ENCODE results near the gene AFF2.

The AFF2 gene

GRCh38 chrX:148658115-148658730, 157.8 kb downstream of the AFF2 start:
- no peak overlapping the region for H2BK12ac ChIP-seq (ENCODE audit: low read length)
- H2AFZ ChIP-seq (ENCODE audit: low read length), result no peak overlapping the region
- WGBS, 2 donors (ENCODE audit: extremely low coverage in 2 of 2, insufficient read length in 2 of 2, insufficient replicate concordance in 1 of 2), result no CpG with 5 or more reads among the region's 4 CpGs
- H3K23ac ChIP-seq (ENCODE audit: low read depth, low read length, poor library complexity), result no peak overlapping the region
- H2BK120ac ChIP-seq (ENCODE audit: low read depth, low read length), result no peak overlapping the region
- H3K79me1 ChIP-seq (ENCODE audit: low read depth, low read length), result no peaks in the 10 kb centered on the region
- no peak overlapping the region for H3K9ac ChIP-seq (ENCODE audit: low read depth, low read length, poor library complexity)
- no peak for DNase-seq (ENCODE audit: low spot score)
- no peaks in the 10 kb centered on the region for H3K4me1 ChIP-seq (ENCODE audit: control insufficient read depth in 2 of 2, insufficient read depth in 1 of 2, low read depth in 1 of 2, low read length in 2 of 2)
- H2AK5ac ChIP-seq (ENCODE audit: low read depth, low read length), result no peak overlapping the region
- no peak overlapping the region for H4K91ac ChIP-seq (ENCODE audit: low read depth, low read length, poor library complexity)
- H3K14ac ChIP-seq (ENCODE audit: low read length), result no peak overlapping the region
- no peak overlapping the region for H4K8ac ChIP-seq (ENCODE audit: low read depth, low read length)
- no peaks in the 10 kb centered on the region for H3K27me3 ChIP-seq (ENCODE audit: control insufficient read depth in 3 of 3, insufficient read depth in 3 of 3, low read depth in 1 of 3, low read length in 3 of 3)
- no peak overlapping the region for H3K18ac ChIP-seq (ENCODE audit: low read length)
- H3K36me3 ChIP-seq (replicated peaks in 1 of 2; ENCODE audit: control insufficient read depth in 2 of 2, insufficient read depth in 2 of 2, low read length in 2 of 2), result no peaks in the 10 kb centered on the region
- H3K4ac ChIP-seq (ENCODE audit: low read length), result no peak overlapping the region
- H3K9me3 ChIP-seq (replicated peaks in 1 of 2; ENCODE audit: control insufficient read depth in 2 of 2, insufficient read depth in 1 of 2, low read depth in 1 of 2, low read length in 2 of 2), result peaks cover 0 to 1% of the 10 kb centered on the region in 2 donors
- H3K27ac ChIP-seq (replicated peaks; ENCODE audit: low read length), result no peak overlapping the region
- H3K4me2 ChIP-seq (ENCODE audit: insufficient read depth, low read length, poor library complexity, severe bottlenecking), result no peak overlapping the region
- H2BK15ac ChIP-seq (ENCODE audit: low read length), result no peak overlapping the region
- no peak overlapping the region for H3K4me3 ChIP-seq (ENCODE audit: low read length in 2 of 2)
- no peak overlapping the region for H2BK5ac ChIP-seq (ENCODE audit: low read length)

DNA sequence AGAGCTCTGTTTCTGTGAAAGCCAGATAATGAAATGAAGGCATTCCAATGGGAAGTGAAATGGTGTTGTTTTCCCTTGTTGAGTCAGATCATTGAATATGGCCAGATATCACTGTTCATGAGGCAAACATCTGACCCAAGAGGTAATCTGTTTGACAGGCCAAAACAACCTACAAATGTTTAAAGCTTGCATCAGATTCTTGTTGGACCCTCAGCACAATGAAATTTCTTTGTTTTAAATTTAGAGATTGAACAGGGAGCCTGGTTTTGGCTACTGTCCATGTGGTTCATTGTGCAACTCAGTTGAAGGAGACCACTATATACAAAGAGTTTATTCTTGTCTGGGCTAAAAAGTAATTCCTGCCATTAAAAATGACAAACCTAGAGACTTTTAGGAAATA, 159.1 kb downstream of the AFF2 start:
- Histone ChIP-seq H3K9ac (ENCODE audit: low read depth, low read length, poor library complexity) (no peak overlapping the region), H3K4me1 (ENCODE audit: control insufficient read depth in 2 of 2, insufficient read depth in 1 of 2, low read depth in 1 of 2, low read length in 2 of 2) (no peaks in the 10 kb centered on the region), H3K9me3 (replicated peaks in 1 of 2; ENCODE audit: control insufficient read depth in 2 of 2, insufficient read depth in 1 of 2, low read depth in 1 of 2, low read length in 2 of 2) (peaks cover 0 to 1% of the 10 kb centered on the region in 2 donors), H3K4me3 (ENCODE audit: low read length in 2 of 2) (no peak overlapping the region), H2BK15ac (ENCODE audit: low read length) (no peak overlapping the region), H3K14ac (ENCODE audit: low read length) (no peak overlapping the region), H4K8ac (ENCODE audit: low read depth, low read length) (no peak overlapping the region), H3K27ac (replicated peaks; ENCODE audit: low read length) (no peak overlapping the region), H3K18ac (ENCODE audit: low read length) (no peak overlapping the region), H3K23ac (ENCODE audit: low read depth, low read length, poor library complexity) (no peak overlapping the region), H2BK12ac (ENCODE audit: low read length) (no peak overlapping the region), H2AFZ (ENCODE audit: low read length) (no peak overlapping the region), H3K79me1 (ENCODE audit: low read depth, low read length) (no peaks in the 10 kb centered on the region), H2BK120ac (ENCODE audit: low read depth, low read length) (no peak overlapping the region), H3K36me3 (replicated peaks in 1 of 2; ENCODE audit: control insufficient read depth in 2 of 2, insufficient read depth in 2 of 2, low read length in 2 of 2) (no peaks in the 10 kb centered on the region), H2AK5ac (ENCODE audit: low read depth, low read length) (no peak overlapping the region), H3K4me2 (ENCODE audit: insufficient read depth, low read length, poor library complexity, severe bottlenecking) (no peak overlapping the region), H2BK5ac (ENCODE audit: low read length) (no peak overlapping the region), H4K91ac (ENCODE audit: low read depth, low read length, poor library complexity) (no peak overlapping the region), H3K4ac (ENCODE audit: low read length) (no peak overlapping the region), H3K27me3 (ENCODE audit: control insufficient read depth in 3 of 3, insufficient read depth in 3 of 3, low read depth in 1 of 3, low read length in 3 of 3) (no peaks in the 10 kb centered on the region)
- no peak for DNase-seq (ENCODE audit: low spot score)

DNA sequence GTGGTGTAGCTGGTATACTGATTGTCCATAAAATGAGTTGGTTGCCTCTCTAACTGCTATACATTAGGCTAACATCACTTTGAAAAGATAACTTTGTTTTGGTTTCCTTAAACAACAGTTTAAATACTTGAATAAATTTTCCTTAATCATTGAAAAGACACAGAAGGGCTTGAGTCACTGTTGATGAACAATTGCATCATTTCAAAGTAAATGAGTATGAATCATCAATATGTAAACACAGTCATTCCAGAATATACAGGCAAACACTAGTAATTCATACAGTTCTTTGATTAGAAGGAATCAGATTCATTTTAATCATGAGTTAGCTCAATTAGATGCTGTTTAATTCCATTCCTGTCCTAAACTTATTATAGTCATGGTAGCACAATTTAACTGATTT, 160.6 kb downstream of the AFF2 start:
- no peak overlapping the region for H3K18ac ChIP-seq (ENCODE audit: low read length)
- no peaks in the 10 kb centered on the region for H3K4me1 ChIP-seq (ENCODE audit: control insufficient read depth in 2 of 2, insufficient read depth in 1 of 2, low read depth in 1 of 2, low read length in 2 of 2)
- H2AK5ac ChIP-seq (ENCODE audit: low read depth, low read length), result no peak overlapping the region
- H3K4me2 ChIP-seq (ENCODE audit: insufficient read depth, low read length, poor library complexity, severe bottlenecking), result no peak overlapping the region
- H3K4me3 ChIP-seq (ENCODE audit: low read length in 2 of 2), result no peak overlapping the region
- no peak overlapping the region for H3K14ac ChIP-seq (ENCODE audit: low read length)
- no peak overlapping the region for H4K91ac ChIP-seq (ENCODE audit: low read depth, low read length, poor library complexity)
- no peaks in the 10 kb centered on the region for H3K27me3 ChIP-seq (ENCODE audit: control insufficient read depth in 3 of 3, insufficient read depth in 3 of 3, low read depth in 1 of 3, low read length in 3 of 3)
- H4K8ac ChIP-seq (ENCODE audit: low read depth, low read length), result no peak overlapping the region
- DNase-seq (ENCODE audit: low spot score), result no peak
- no peak overlapping the region for H3K27ac ChIP-seq (replicated peaks; ENCODE audit: low read length)
- no peak overlapping the region for H3K9ac ChIP-seq (ENCODE audit: low read depth, low read length, poor library complexity)
- no peak overlapping the region for H2AFZ ChIP-seq (ENCODE audit: low read length)
- no peaks in the 10 kb centered on the region for H3K79me1 ChIP-seq (ENCODE audit: low read depth, low read length)
- H2BK120ac ChIP-seq (ENCODE audit: low read depth, low read length), result no peak overlapping the region
- no peak overlapping the region for H3K4ac ChIP-seq (ENCODE audit: low read length)
- no peak overlapping the region for H3K23ac ChIP-seq (ENCODE audit: low read depth, low read length, poor library complexity)
- no peak overlapping the region for H2BK12ac ChIP-seq (ENCODE audit: low read length)
- peaks cover 0 to 1% of the 10 kb centered on the region in 2 donors for H3K9me3 ChIP-seq (replicated peaks in 1 of 2; ENCODE audit: control insufficient read depth in 2 of 2, insufficient read depth in 1 of 2, low read depth in 1 of 2, low read length in 2 of 2)
- no peak overlapping the region for H2BK15ac ChIP-seq (ENCODE audit: low read length)
- H3K36me3 ChIP-seq (replicated peaks in 1 of 2; ENCODE audit: control insufficient read depth in 2 of 2, insufficient read depth in 2 of 2, low read length in 2 of 2), result no peaks in the 10 kb centered on the region
- H2BK5ac ChIP-seq (ENCODE audit: low read length), result no peak overlapping the region

DNA sequence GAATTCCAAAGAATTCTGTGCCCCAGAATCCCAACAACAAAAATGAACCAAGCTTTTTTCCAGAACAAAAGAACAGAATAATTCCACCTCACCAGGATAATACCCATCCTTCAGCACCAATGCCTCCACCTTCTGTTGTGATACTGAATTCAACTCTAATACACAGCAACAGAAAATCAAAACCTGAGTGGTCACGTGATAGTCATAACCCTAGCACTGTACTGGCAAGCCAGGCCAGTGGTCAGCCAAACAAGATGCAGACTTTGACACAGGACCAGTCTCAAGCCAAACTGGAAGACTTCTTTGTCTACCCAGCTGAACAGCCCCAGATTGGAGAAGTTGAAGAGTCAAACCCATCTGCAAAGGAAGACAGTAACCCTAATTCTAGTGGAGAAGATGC, 161.6 kb downstream of the AFF2 start:
- no peak overlapping the region for H3K27ac ChIP-seq (replicated peaks; ENCODE audit: low read length)
- H3K9ac ChIP-seq (ENCODE audit: low read depth, low read length, poor library complexity), result no peak overlapping the region
- DNase-seq (ENCODE audit: low spot score), result no peak
- no CpG with 5 or more reads among the region's 1 CpG for WGBS, 2 donors (ENCODE audit: extremely low coverage in 2 of 2, insufficient read length in 2 of 2, insufficient replicate concordance in 1 of 2)
- no peak overlapping the region for H3K4ac ChIP-seq (ENCODE audit: low read length)
- no peak overlapping the region for H2AK5ac ChIP-seq (ENCODE audit: low read depth, low read length)
- no peak overlapping the region for H2BK120ac ChIP-seq (ENCODE audit: low read depth, low read length)
- no peak overlapping the region for H3K14ac ChIP-seq (ENCODE audit: low read length)
- no peak overlapping the region for H3K23ac ChIP-seq (ENCODE audit: low read depth, low read length, poor library complexity)
- no peaks in the 10 kb centered on the region for H3K4me1 ChIP-seq (ENCODE audit: control insufficient read depth in 2 of 2, insufficient read depth in 1 of 2, low read depth in 1 of 2, low read length in 2 of 2)
- H3K79me1 ChIP-seq (ENCODE audit: low read depth, low read length), result no peaks in the 10 kb centered on the region
- no peak overlapping the region for H3K4me2 ChIP-seq (ENCODE audit: insufficient read depth, low read length, poor library complexity, severe bottlenecking)
- H3K18ac ChIP-seq (ENCODE audit: low read length), result no peak overlapping the region
- H4K8ac ChIP-seq (ENCODE audit: low read depth, low read length), result no peak overlapping the region
- no peak overlapping the region for H4K91ac ChIP-seq (ENCODE audit: low read depth, low read length, poor library complexity)
- peaks cover 0 to 1% of the 10 kb centered on the region in 2 donors for H3K9me3 ChIP-seq (replicated peaks in 1 of 2; ENCODE audit: control insufficient read depth in 2 of 2, insufficient read depth in 1 of 2, low read depth in 1 of 2, low read length in 2 of 2)
- H2AFZ ChIP-seq (ENCODE audit: low read length), result no peak overlapping the region
- no peaks in the 10 kb centered on the region for H3K36me3 ChIP-seq (replicated peaks in 1 of 2; ENCODE audit: control insufficient read depth in 2 of 2, insufficient read depth in 2 of 2, low read length in 2 of 2)
- H2BK12ac ChIP-seq (ENCODE audit: low read length), result no peak overlapping the region
- H2BK15ac ChIP-seq (ENCODE audit: low read length), result no peak overlapping the region
- H3K27me3 ChIP-seq (ENCODE audit: control insufficient read depth in 3 of 3, insufficient read depth in 3 of 3, low read depth in 1 of 3, low read length in 3 of 3), result no peaks in the 10 kb centered on the region
- no peak overlapping the region for H2BK5ac ChIP-seq (ENCODE audit: low read length)
- H3K4me3 ChIP-seq (ENCODE audit: low read length in 2 of 2), result no peak overlapping the region

Data from neuronal stem cell (in vitro differentiated cells).